ENCODE measurements around the gene UIMC1.

DNA sequence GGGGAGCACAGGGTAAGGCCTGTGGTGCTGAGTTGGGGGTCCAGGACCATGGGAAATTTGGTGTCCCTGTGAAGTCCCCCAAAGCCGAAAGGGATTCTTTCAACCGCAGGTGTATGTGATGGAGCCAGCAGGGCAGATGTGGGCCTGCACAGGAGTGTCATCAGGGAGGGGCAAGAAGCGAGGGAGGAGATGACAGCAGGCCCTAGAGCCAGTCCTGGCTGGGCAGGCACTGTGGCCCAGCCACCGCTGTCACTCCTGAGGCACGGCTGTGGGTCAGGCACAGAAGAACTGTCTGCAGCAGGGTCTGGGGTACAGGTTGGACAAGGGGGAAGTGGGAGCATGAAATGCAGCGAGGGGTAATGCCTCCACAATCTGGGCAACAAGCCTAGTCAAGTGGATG, 112.3 kb downstream of the UIMC1 start:
- TF ChIP-seq CEBPG (CRISPR knock-in tag; IDR thresholded peaks at IDR 0.05), result no peak
- no peak for TF ChIP-seq CBFB (CRISPR knock-in tag; IDR thresholded peaks at IDR 0.05)
- no peak for TF ChIP-seq CTCF (CRISPR knock-in tag; IDR thresholded peaks at IDR 0.05)
- no peak for TF ChIP-seq POLR2AphosphoS5 (IDR thresholded peaks at IDR 0.05; ENCODE audit: low read depth, low read length)
- TF ChIP-seq, protein P1, sequence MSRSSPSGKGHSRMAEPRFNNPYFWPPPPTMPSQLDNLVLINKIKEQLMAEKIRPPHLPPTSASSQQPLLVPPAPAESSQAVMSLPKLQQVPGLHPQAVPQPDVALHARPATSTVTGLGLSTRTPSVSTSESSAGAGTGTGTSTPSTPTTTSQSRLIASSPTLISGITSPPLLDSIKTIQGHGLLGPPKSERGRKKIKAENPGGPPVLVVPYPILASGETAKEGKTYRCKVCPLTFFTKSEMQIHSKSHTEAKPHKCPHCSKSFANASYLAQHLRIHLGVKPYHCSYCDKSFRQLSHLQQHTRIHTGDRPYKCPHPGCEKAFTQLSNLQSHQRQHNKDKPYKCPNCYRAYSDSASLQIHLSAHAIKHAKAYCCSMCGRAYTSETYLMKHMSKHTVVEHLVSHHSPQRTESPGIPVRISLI (CRISPR knock-in tag; IDR thresholded peaks at IDR 0.05; ENCODE audit: borderline replicate concordance), result no peak
- no peak for TF ChIP-seq KDM4B (CRISPR knock-in tag; IDR thresholded peaks at IDR 0.05)
- TF ChIP-seq, protein P2, sequence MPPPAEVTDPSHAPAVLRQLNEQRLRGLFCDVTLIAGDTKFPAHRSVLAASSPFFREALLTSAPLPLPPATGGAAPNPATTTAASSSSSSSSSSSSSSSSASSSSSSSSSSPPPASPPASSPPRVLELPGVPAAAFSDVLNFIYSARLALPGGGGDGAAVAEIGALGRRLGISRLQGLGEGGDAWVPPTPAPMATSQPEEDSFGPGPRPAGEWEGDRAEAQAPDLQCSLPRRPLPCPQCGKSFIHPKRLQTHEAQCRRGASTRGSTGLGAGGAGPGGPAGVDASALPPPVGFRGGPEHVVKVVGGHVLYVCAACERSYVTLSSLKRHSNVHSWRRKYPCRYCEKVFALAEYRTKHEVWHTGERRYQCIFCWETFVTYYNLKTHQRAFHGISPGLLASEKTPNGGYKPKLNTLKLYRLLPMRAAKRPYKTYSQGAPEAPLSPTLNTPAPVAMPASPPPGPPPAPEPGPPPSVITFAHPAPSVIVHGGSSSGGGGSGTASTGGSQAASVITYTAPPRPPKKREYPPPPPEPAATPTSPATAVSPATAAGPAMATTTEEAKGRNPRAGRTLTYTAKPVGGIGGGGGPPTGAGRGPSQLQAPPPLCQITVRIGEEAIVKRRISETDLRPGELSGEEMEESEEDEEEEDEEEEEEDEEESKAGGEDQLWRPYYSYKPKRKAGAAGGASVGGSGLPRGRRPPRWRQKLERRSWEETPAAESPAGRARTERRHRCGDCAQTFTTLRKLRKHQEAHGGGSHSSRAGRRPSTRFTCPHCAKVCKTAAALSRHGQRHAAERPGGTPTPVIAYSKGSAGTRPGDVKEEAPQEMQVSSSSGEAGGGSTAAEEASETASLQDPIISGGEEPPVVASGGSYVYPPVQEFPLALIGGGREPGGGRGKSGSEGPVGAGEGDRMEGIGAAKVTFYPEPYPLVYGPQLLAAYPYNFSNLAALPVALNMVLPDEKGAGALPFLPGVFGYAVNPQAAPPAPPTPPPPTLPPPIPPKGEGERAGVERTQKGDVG (CRISPR knock-in tag; IDR thresholded peaks at IDR 0.05; ENCODE audit: borderline replicate concordance), result no peak
